Mesenchymal stem cell (in vitro differentiated cells and primary cell): ENCODE measurements around the gene PRKAG2.

Experiments used
- DNase-seq: peaks from one replicate; pipeline ENCODE4 v3.0.0-alpha.2; 2013
- H2AFZ ChIP-seq: one replicate; pipeline ENCODE4 v1.6.1; 2013; ENCODE audit warnings: low read depth, mild to moderate bottlenecking, control low read depth, inconsistent platforms, low read length, moderate library complexity
- H2AK5ac ChIP-seq: 2 replicates; pipeline ENCODE4 v1.6.1; 2013; ENCODE audit warnings: low read length, moderate library complexity, mild to moderate bottlenecking, inconsistent platforms; ENCODE audit not compliant: severe bottlenecking
- H2BK120ac ChIP-seq: one replicate; pipeline ENCODE4 v1.6.1; 2013; ENCODE audit warnings: low read depth, mild to moderate bottlenecking, inconsistent platforms, low read length, moderate library complexity
- H2BK12ac ChIP-seq, 2 experiments: one replicate each; pipeline ENCODE4 v1.6.1; 2013; ENCODE audit warnings: inconsistent platforms in 2 of 2, low read length in 2 of 2, mild to moderate bottlenecking in 2 of 2, moderate library complexity in 2 of 2, control low read depth in 1 of 2
- H2BK15ac ChIP-seq: one replicate; pipeline ENCODE4 v1.6.1; 2013; ENCODE audit warnings: mild to moderate bottlenecking, low read depth, inconsistent platforms; ENCODE audit not compliant: poor library complexity, severe bottlenecking
- H2BK5ac ChIP-seq: 2 replicates; pipeline ENCODE4 v1.6.1; 2013; ENCODE audit warnings: low read depth, mild to moderate bottlenecking, low read length, control low read depth, inconsistent platforms; ENCODE audit not compliant: poor library complexity, severe bottlenecking
- H3K14ac ChIP-seq, 2 experiments: one replicate each; pipeline ENCODE4 v1.6.1; 2013; ENCODE audit warnings: inconsistent platforms in 2 of 2, low read length in 2 of 2, control low read depth in 1 of 2, mild to moderate bottlenecking in 1 of 2, moderate library complexity in 1 of 2
- H3K18ac ChIP-seq, 2 experiments: one replicate each; pipeline ENCODE4 v1.6.1; 2013; ENCODE audit warnings: inconsistent platforms in 2 of 2, low read length in 2 of 2, control low read depth in 1 of 2, low read depth in 1 of 2, mild to moderate bottlenecking in 1 of 2
- H3K23ac ChIP-seq, 2 experiments: one replicate each; pipeline ENCODE4 v1.6.1; 2013; ENCODE audit warnings: inconsistent platforms in 2 of 2, low read length in 2 of 2, mild to moderate bottlenecking in 2 of 2, moderate library complexity in 2 of 2, control low read depth in 1 of 2
- H3K27ac ChIP-seq: 2 replicates; pipeline ENCODE4 v1.5.1; 2013; ENCODE audit warnings: mild to moderate bottlenecking, moderate library complexity, low read length, control low read depth, inconsistent platforms; ENCODE audit not compliant: poor library complexity, severe bottlenecking
- H3K27me3 ChIP-seq, 2 experiments: 2 replicates each; pipeline versions ENCODE4 v1.6.1 to v1.7.0; 2013; ENCODE audit warnings: low read length in 2 of 2, mild to moderate bottlenecking in 2 of 2, moderate library complexity in 2 of 2, control low read depth in 1 of 2, inconsistent platforms in 1 of 2; ENCODE audit not compliant: control insufficient read depth in 1 of 2, insufficient read depth in 1 of 2
- H3K36me3 ChIP-seq, 2 experiments: 2 replicates each; pipeline versions ENCODE4 v1.6.1 to v1.7.0; 2013; ENCODE audit warnings: low read length in 2 of 2, control low read depth in 1 of 2, inconsistent platforms in 1 of 2, low read depth in 1 of 2, mild to moderate bottlenecking in 1 of 2; ENCODE audit not compliant: insufficient read depth in 2 of 2, control insufficient read depth in 1 of 2
- H3K4ac ChIP-seq, 2 experiments: one replicate each; pipeline ENCODE4 v1.6.1; 2013; ENCODE audit warnings: inconsistent platforms in 2 of 2, low read length in 2 of 2, mild to moderate bottlenecking in 2 of 2, moderate library complexity in 2 of 2, control low read depth in 1 of 2, low read depth in 1 of 2
- H3K4me1 ChIP-seq: 2 replicates; pipeline ENCODE4 v1.6.1; 2013; ENCODE audit warnings: low read depth, low read length, control low read depth; ENCODE audit not compliant: control insufficient read depth, insufficient read depth
- H3K4me2 ChIP-seq: 2 replicates; pipeline ENCODE4 v1.6.1; 2013; ENCODE audit warnings: low read length, mild to moderate bottlenecking, inconsistent platforms; ENCODE audit not compliant: poor library complexity, severe bottlenecking
- H3K4me3 ChIP-seq, 2 experiments: 2 replicates each; pipeline versions ENCODE4 v1.5.1 to v1.7.0; 2013; ENCODE audit warnings: low read length in 2 of 2, mild to moderate bottlenecking in 2 of 2, control low read depth in 1 of 2, low read depth in 1 of 2; ENCODE audit not compliant: insufficient read depth in 1 of 2
- H3K79me1 ChIP-seq: replicated peaks from 2 replicates; pipeline ENCODE4 v1.6.1; 2013; ENCODE audit warnings: mild to moderate bottlenecking, control low read depth, low read length, inconsistent platforms; ENCODE audit not compliant: poor library complexity, severe bottlenecking
- H3K9ac ChIP-seq: 2 replicates; pipeline ENCODE4 v1.7.0; 2013; ENCODE audit warnings: mild to moderate bottlenecking, low read length, moderate library complexity
- H3K9me3 ChIP-seq: 2 replicates; pipeline ENCODE4 v1.7.0; 2013; ENCODE audit warnings: mild to moderate bottlenecking, low read length; ENCODE audit not compliant: control insufficient read depth
- H4K8ac ChIP-seq: one replicate; pipeline ENCODE4 v1.6.1; 2013; ENCODE audit warnings: inconsistent platforms, mild to moderate bottlenecking, low read length, moderate library complexity
- H4K91ac ChIP-seq: one replicate; pipeline ENCODE4 v1.6.1; 2013; ENCODE audit warnings: mild to moderate bottlenecking, low read length, inconsistent platforms
- WGBS: methylation state at CpG from one replicate; pipeline ENCODE4 v1.1.7; 2013; ENCODE audit warnings: mixed read lengths; 5-methylcytosine and 5-hydroxymethylcytosine counted together

PRKAG2 gene

DNA sequence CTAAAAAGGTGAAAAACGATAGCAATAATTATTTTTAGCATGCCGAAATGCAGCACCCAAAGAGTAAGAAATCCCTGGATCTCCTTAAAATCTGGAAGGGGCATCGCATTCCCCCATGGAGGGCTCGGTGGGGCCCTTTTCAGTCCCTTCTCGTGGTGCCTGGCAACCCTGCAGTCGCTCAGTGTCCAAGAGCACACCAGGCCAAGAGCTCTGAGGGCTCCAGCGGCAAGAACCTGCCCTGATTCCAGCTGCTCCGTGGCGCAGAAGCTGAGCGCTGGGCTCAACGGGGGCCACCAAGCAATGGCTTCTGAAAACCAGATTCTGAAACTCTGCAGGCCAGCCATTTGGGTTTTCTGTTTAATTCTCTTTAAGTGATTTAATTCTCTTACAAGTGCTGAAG is 131.2 kb downstream of the PRKAG2 start:
- peak overlapping the region in 1 of 2 experiments; percentile 48 for H3K4ac ChIP-seq
- no peaks in the 10 kb centered on the region for H3K9me3 ChIP-seq
- no peaks in the 10 kb centered on the region for H3K79me1 ChIP-seq
- peak overlapping the region; percentile 27 for H4K91ac ChIP-seq
- H2BK12ac ChIP-seq = peak overlapping the region; percentile 4 to 61
- peak overlapping the region; percentile 17 for H3K9ac ChIP-seq
- DNase-seq = no peak
- peak overlapping the region; percentile 17 for H2BK15ac ChIP-seq
- H3K27ac ChIP-seq = no peak overlapping the region
- peaks cover 0 to 2% of the 10 kb centered on the region in 2 experiments for H3K27me3 ChIP-seq
- no peak overlapping the region for H2BK5ac ChIP-seq
- H3K23ac ChIP-seq = no peak overlapping the region
- peak overlapping the region; percentile 73 for H2AK5ac ChIP-seq
- no peak overlapping the region for H3K4me2 ChIP-seq
- peaks cover 32% of the 10 kb centered on the region for H3K4me1 ChIP-seq
- peak overlapping the region in 1 of 2 experiments; percentile 63 for H3K18ac ChIP-seq
- no peak overlapping the region for H4K8ac ChIP-seq
- WGBS = 87% methylated on average over 11 of the region's 11 CpGs
- no peak overlapping the region for H3K14ac ChIP-seq
- H3K4me3 ChIP-seq = no peak overlapping the region
- H3K36me3 ChIP-seq = no peaks in the 10 kb centered on the region
- no peak overlapping the region for H2BK120ac ChIP-seq
- no peak overlapping the region for H2AFZ ChIP-seq

DNA sequence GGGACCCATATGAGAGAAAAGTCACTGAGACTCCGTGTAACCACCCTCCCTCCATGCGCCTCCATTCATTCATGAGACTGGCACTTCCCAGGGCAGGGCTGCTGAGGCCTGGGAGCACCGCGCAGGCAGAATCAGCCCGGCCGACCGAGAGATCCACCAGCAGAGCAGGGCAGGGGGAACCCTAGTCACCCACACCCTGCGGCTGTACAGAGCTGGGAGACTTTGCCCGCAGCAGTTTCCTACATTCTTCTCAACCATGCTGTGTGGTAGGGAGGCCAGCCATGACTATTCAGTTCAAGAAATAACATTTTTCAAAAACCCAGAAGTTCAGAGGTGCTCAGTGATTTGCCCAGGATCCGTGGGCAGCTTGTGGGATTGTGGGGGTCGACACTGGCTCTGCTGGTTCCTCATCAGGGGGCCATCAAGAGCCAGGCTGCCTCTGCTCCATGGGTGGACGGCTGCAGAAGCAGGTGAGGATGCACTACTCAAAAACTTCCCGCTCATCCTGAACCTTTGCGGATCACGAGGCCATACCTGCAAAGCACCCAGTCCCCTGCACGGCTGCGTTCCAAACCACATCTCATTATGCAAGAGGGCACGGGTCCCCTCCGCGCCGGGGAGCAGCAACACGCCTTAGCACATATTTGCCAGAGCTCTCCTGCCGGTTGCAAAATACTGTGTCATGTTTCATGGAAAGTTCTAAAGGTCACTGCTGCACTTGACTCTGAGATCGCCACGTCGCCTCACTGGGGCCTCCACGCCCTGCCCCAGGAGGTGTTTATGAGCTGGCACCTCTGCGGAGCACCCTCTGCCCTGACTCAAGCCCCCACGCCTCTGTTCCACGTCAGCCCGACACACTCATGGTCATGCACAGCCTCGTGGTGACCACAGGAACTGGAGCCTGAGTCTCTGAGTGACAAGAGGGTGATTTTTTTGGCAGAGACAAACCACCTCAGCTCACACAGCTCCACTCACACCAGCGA is 132.0 kb downstream of the PRKAG2 start:
- no peak overlapping the region for H3K4me3 ChIP-seq
- H3K79me1 ChIP-seq = no peaks in the 10 kb centered on the region
- peaks cover 40% of the 10 kb centered on the region for H3K4me1 ChIP-seq
- H2BK15ac ChIP-seq = no peak overlapping the region
- no peak overlapping the region for H3K27ac ChIP-seq
- H3K4me2 ChIP-seq = no peak overlapping the region
- no peak overlapping the region for H2BK5ac ChIP-seq
- no peaks in the 10 kb centered on the region for H3K9me3 ChIP-seq
- peak overlapping the region; percentile 17 for H3K9ac ChIP-seq
- 64% methylated on average over 28 of the region's 33 CpGs for WGBS
- peak; percentile 91 for DNase-seq
- H3K36me3 ChIP-seq = no peaks in the 10 kb centered on the region
- H2BK120ac ChIP-seq = peak overlapping the region; percentile 4
- peak overlapping the region; percentile 36 for H2AFZ ChIP-seq
- peaks cover 0 to 2% of the 10 kb centered on the region in 2 experiments for H3K27me3 ChIP-seq
- H3K18ac ChIP-seq = peak overlapping the region; percentile 15 to 28
- H3K23ac ChIP-seq = no peak overlapping the region
- peak overlapping the region; percentile 6 for H4K91ac ChIP-seq
- no peak overlapping the region for H2AK5ac ChIP-seq
- peak overlapping the region in 1 of 2 experiments; percentile 18 for H3K14ac ChIP-seq
- peak overlapping the region; percentile 39 to 51 for H3K4ac ChIP-seq
- peak overlapping the region; percentile 18 to 84 for H2BK12ac ChIP-seq
- no peak overlapping the region for H4K8ac ChIP-seq

DNA sequence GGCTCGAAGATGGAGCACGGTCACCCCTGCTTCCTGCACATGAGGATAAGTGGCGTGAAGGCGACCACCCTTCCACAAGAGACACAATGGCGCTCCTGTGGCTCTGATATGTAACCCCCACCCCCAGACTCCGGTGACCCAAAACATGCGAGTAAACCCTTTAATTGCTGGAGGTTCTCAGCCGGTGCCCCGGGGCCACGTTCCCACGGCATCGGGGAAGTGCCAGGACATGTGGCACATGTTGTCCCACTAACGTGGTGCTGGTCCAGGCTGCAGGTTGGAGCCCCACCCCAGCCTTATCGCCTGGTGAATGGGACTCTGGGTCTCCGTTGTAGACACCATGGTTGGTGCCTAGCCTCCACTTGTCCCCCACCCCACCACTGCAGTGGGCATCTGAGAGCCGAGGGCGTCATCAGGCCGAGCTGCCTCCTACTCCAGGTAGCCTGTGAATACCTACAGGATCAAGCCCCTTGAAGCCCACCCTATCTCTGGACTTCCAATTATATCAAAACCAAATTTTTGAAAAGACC is 132.8 kb downstream of the PRKAG2 start:
- H3K4ac ChIP-seq = no peak overlapping the region

DNA sequence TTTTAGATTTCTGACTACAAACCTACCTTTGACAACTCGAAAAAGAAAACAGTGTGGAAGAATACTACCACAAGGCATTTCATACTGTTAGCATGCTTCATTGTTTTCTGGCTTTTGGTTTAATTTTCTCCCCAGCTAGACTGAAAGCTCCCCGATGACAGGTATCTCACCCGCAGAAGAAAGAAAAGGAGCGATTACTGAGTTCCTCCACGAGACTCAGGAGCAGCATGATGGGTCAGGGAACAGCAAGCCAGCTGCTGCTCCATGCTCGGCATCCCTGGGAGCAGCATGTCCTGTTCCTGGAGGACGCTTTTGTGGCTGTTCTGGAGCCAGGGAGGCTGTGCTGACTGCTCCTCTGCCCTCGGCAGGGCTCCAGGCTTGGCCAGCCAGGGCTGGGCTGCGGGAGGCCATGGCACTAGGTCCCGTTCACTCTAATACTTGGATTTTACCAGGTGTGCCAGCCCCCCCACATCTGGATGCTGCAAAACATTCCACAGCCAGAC is 133.4 kb downstream of the PRKAG2 start:
- peak overlapping the region in 1 of 2 experiments; percentile 69 for H3K4ac ChIP-seq
- peaks cover 41% of the 10 kb centered on the region for H3K4me1 ChIP-seq
- H3K23ac ChIP-seq = no peak overlapping the region
- H3K4me3 ChIP-seq = no peak overlapping the region
- H2BK15ac ChIP-seq = no peak overlapping the region
- WGBS = 92% methylated on average over 9 of the region's 10 CpGs
- H3K36me3 ChIP-seq = no peaks in the 10 kb centered on the region
- H4K91ac ChIP-seq = peak overlapping the region; percentile 44
- H2AFZ ChIP-seq = no peak overlapping the region
- H3K18ac ChIP-seq = peak overlapping the region; percentile 34 to 55
- DNase-seq = no peak
- H2BK5ac ChIP-seq = no peak overlapping the region
- peak overlapping the region; percentile 6 to 94 for H2BK12ac ChIP-seq
- no peak overlapping the region for H2BK120ac ChIP-seq
- H3K9ac ChIP-seq = no peak overlapping the region
- no peaks in the 10 kb centered on the region for H3K9me3 ChIP-seq
- H3K27me3 ChIP-seq = no peaks in the 10 kb centered on the region
- H3K14ac ChIP-seq = peak overlapping the region in 1 of 2 experiments; percentile 13
- no peak overlapping the region for H3K4me2 ChIP-seq
- H3K27ac ChIP-seq = no peak overlapping the region
- H3K79me1 ChIP-seq = no peaks in the 10 kb centered on the region
- H4K8ac ChIP-seq = no peak overlapping the region
- H2AK5ac ChIP-seq = no peak overlapping the region

More for the DNA sequence above, 132.8 kb downstream of the PRKAG2 start:
- no peak overlapping the region for H3K14ac ChIP-seq
- no peak overlapping the region for H2BK120ac ChIP-seq
- no peak overlapping the region for H4K8ac ChIP-seq
- WGBS = 94% methylated on average over 18 of the region's 18 CpGs
- H3K4me1 ChIP-seq = peaks cover 43% of the 10 kb centered on the region
- peak overlapping the region; percentile 44 for H4K91ac ChIP-seq
- no peak overlapping the region for H3K27ac ChIP-seq
- no peaks in the 10 kb centered on the region for H3K79me1 ChIP-seq
- no peak overlapping the region for H3K9ac ChIP-seq
- H2BK12ac ChIP-seq = peak overlapping the region in 1 of 2 experiments; percentile 94
- no peak overlapping the region for H2AK5ac ChIP-seq
- H3K18ac ChIP-seq = peak overlapping the region in 1 of 2 experiments; percentile 55
- no peak overlapping the region for H3K4me3 ChIP-seq
- H3K27me3 ChIP-seq = peaks cover 0 to 1% of the 10 kb centered on the region in 2 experiments
- H3K4me2 ChIP-seq = no peak overlapping the region
- H2AFZ ChIP-seq = no peak overlapping the region
- no peaks in the 10 kb centered on the region for H3K9me3 ChIP-seq
- H2BK15ac ChIP-seq = no peak overlapping the region
- no peak overlapping the region for H3K23ac ChIP-seq
- no peak for DNase-seq
- no peaks in the 10 kb centered on the region for H3K36me3 ChIP-seq
- H2BK5ac ChIP-seq = no peak overlapping the region
